HG03103 (cell line): ENCODE measurements around the gene SAMD14.
"Not testable (repeated sequence)": the region's sequence is repeated elsewhere in the genome, so short reads cannot be mapped to it uniquely, and the experiment has no call there.

Source experiments
- ATAC-seq: cut with Tn5 transposase; IDR thresholded peaks from one replicate; pipeline ENCODE4 v1.9.1; 2021; ENCODE audit warnings: low read depth; ENCODE audit not compliant: unreplicated experiment

The SAMD14 gene

DNA sequence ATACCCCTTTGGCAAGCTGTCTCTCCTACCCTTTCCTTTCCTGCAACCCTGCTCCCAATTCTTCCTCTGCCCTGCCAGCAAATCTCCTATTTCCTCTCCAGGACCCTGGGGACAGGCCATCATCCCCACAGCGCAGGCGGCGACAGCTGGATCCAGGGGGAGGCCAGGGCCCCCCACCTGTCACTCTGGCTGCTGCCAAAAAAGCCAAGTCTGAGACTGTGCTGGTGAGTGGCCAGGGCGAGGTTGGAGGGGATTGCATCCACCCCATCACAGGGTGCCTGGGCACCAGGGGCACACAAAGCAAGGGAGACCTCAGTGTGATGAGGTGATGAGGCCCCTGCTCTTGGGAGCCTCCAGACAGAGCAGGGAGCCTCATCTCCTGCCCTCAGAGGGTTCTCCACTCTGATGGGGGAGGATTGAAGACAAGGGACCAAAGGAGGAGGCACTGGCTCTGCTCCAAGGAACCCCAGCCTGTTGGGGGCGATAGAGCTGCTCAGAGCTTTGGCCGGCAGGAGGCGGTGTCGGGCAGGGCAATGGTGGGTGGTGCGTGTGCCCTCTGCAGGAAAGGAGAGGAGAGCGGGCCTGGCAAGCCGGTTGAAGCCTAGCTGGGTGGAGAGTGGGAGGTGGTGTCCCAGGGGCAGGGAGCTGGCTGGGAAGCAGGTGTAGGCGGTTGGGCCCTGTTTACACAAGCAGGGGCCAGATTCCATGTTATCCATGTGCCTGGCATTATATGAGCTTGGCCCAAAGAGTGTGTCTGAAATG is 50.4 kb downstream of the SAMD14 start:
- no peak for ATAC-seq

DNA sequence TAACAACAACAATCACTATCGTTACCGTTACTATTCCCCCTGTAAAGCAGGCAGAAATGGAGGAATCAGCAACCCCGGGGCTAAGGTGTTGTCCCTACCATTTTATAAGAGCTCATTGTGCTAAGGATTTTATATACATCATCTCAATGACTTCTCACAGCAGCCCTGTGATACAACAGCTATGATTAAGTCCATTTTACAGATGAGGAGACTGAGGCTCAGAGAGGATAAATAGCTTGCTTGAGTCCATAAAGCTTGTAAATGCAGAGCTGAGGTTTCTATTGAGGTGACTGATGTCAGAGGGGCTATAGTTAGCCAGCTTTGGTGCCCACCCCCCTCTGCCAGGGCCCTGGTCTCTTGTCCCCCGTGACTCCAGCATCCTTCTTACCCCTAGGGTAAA is 51.5 kb downstream of the SAMD14 start:
- ATAC-seq, result no peak

DNA sequence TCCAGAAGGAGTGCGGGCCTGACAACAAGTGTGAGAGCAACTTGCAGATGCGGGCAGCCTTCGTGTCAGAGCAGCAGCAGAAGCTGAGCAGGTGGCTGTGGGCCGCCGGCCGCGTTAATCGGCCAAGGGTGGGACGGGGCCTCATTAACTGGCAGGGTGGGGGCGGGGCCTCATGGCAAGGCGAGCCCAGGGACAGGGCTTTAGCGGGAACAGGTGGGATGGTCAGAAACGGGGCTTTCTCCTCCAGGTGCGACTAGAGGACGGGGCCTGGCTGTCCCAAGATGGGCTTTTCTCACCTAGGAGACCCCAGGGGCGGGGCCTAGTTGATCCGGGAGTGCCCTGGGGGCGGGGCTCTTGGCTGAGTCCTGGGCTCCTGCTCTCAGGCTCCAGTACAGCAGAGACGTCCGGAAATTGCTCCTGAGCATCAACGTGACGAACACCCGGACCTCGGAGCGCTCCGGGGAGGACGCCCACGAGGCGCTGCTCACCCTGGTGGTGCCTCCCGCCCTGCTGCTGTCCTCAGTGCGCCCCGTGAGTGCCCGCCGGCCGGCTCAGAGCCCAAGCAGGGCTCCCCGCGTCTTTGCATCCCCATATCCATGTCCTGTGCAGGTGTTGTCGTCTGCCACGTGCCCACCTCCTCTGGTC is 53.2 kb downstream of the SAMD14 start:
- no peak for ATAC-seq

DNA sequence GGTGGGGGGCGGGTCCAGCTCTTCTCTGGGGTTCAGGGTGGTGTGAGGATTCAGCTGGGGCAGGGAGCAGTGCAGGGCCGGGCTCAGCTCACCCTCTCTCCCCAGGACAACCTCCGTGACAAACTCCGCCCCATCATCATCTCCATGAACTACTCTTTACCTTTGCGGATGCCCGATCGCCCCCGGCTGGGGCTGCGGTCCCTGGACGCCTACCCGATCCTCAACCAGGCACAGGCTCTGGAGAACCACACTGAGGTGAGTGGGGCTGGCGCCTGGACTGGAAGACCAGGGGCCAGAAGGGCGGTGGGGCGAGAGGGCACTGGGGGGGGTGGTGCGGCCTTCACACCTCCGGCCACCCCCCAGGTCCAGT is 53.8 kb downstream of the SAMD14 start:
- ATAC-seq, result no peak

DNA sequence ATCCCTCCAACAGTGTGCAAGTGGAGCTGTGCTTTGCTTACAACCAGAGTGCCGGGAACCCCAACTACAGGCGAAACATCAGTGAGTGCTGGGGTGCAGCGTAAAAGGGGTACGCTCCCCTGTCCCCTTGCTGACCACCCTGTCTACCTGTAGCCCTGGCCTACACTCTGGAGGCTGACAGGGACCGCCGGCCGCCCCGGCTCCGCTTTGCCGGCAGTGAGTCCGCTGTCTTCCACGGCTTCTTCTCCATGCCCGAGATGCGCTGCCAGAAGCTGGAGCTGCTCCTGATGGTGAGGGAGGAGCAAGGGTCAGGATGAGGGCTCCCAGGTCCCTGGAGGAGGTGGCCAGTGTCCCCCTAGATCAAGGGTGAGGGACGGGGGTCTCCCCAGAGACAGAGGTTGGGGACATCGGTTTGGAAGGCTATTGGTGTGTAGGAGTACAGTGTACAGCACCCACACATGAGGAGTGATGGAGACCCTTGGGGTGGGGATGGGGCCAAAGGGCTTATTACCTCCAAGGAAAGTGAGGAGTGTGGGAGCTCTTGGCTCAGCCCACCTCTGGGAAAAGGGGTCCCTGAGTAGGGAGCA is 54.4 kb downstream of the SAMD14 start:
- no peak for ATAC-seq

DNA sequence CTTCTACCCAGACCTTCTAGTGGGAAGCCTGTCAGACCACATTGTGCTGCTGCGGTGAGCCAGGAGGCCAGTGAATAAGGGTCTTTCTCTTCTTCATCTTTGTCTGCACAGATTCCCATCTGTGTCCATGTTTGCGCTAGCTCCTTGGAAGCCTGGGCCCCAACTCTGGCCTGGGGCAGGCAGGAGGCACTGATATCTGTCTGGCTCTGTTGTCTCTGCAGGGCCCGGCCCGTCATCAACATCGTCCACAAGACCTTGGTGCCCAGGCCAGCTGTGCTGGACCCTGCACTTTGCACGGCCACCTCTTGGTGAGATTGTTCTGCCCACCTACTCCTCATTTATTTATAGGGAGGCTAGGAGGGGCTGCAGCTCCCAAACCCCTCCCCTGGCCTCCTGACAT is 55.7 kb downstream of the SAMD14 start:
- ATAC-seq, result no peak

DNA sequence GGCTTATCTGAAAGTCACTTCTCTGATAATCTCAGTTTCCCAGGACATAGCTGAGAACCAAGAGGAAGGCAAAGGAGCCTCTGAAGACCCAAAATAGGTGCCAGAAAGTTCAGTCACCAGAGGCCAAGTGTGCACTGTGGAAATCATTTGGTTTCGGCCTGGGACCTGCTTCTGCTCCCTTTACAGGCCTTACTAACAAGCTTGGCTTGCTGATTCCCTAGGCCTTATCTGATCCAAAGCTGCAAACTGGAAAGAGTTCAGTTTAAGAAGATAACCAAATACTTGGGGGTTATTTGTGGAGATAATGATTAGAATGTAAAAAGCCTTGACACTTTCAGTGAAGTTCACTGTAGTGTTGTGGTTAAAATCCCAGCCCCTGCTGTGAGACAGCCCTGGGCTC is 57.0 kb downstream of the SAMD14 start:
- ATAC-seq, result no peak

DNA sequence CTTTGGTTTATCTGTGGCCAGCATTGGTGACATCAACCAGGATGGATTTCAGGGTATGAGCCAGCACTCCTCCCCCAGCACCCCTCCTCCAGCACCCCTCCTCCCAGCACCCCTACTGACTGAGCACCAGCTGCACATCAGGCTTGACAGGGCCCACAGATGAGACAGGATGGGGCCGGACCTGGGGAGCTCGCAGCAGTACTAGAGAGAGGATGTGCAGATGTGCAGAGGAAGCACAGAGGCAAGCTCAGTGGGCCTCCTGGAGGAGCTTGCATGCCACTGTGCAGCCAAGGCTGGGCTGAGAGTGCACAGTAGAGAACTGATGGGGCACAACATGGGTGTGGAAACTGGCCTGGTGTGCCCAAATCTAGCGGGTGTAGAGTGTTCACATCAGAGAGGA is 57.8 kb downstream of the SAMD14 start:
- ATAC-seq, result no peak

DNA sequence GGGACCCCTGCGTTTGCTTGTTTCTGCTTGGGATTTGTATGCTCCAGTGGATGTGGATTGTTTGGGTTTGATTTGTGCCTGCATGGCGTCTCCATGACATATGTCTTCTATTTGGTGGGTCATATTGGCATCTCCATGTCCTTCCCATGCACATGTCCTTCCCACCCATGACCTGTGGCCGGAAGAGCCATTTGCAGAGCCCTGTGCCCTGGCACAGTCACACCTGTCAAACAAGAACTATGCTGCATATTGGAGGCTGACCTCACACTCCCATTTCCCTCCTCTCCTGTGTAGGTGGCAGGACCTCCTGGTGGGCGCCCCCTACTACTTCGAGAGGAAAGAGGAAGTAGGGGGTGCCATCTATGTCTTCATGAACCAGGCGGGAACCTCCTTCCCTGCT is 58.3 kb downstream of the SAMD14 start:
- no peak for ATAC-seq

DNA sequence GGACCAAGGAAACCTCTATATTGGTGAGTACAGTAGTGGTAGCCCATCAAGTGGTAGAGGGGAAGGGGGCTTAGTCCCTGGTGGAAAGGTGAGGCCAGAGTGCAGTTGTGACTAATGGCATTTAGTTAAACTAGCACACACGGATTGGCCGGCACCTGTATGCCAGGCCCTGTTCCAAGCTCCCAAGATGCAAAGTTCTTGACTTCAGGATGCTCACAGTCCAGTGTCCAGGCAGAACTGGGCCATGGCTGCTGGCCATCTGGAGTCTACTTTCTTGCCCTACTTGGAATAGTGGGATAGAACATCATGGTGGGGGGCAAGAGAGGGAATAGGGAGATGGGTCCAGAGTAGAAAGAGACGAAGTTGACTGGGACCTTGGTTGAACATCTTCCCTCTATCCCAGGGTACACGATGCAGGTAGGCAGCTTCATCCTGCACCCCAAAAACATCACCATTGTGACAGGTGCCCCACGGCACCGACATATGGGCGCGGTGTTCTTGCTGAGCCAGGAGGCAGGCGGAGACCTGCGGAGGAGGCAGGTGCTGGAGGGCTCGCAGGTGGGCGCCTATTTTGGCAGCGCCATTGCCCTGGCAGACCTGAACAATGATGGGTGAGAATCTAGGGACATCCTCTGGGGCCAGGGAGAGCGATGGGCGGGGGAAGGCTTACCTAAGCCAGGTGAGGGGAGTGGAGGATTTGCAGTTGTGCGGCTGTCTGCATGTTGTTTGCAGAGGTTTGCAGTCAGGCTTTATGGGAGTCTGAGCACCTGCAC is 58.9 kb downstream of the SAMD14 start:
- no peak for ATAC-seq

DNA sequence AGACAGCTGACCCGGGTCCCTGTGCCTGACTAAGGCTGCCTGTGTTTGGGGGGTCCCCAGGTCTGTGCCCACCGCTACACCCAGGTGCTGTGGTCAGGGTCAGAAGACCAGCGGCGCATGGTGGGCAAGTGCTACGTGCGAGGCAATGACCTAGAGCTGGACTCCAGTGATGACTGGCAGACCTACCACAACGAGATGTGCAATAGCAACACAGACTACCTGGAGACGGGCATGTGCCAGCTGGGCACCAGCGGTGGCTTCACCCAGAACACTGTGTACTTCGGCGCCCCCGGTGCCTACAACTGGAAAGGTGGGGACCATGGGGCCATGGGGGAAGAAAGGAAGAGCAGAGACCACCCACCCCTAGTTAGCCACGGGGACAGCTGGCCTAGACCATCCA is 62.0 kb downstream of the SAMD14 start:
- no peak for ATAC-seq

DNA sequence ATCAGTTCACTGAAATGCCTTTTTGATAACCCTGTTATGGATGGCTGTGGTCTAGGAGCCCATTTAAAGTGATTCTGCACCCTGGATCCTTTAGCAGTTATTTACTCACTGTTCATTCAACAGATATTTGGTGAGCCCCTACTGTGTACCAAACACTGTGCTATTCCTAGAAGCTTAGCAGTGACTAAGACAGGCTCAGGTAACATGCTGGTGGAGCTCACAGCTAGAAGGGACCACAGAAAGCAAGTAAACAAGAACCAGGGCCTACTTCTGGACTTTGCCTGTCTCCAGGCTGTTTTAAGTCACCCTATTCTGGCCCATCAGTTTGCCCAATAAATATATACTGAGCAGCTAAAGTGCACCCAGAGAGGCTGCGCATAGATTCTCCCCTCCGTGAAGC is 63.0 kb downstream of the SAMD14 start:
- no peak for ATAC-seq

DNA sequence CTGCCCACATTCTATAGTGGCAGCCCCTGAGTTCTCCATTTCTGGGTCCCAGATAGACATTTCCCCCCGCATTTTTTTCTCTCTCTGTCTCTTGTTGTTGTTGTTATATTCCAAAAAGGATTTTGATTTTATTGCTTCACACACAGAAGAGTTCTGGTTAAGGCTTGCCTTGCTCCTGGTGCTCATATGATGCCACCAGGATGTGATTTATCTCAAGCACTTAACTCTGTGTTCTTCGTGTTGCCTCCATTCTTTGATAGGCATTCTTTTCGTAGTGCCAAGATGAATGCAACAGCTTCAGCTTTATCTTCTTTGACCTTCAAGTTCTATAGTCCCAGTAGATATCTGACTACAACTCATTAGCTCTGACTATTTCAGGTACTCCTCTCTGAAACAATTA is 64.9 kb downstream of the SAMD14 start:
- no peak for ATAC-seq

DNA sequence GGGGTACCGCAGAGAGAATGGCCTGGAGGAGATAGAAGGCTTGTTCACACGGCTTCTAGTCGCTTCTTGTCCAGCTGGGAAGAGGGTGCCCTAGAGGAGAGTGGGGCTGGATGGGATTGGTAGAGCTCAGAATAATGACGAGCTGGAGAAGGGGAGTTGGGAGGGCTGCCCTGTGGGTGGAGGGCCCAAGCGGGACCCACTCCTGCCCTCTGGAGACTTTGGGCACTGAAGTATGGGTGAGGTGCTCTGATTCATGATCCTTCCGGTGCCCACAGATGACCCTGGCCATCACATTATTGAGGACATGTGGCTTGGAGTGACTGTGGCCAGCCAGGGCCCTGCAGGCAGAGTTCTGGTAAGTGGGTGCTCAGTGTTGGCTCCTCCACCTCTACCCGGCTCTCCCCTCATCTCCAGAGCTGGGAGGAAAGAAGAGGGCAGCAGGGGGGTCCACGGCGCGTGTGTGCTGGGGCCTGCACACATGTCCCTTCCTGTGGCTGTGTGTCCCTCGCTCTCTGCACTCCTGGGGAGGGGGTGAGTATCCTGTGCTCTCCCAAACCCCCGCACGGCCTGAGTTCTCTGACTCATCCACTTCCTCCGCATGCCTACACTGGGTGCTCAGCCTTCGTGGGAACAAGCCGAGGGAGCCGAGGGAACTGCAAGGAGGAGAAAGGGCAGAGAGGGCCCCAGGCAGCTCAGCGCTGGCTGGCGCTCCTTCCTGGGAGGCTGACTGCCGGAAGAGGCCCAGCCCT is 65.5 kb downstream of the SAMD14 start:
- ATAC-seq, result no peak

DNA sequence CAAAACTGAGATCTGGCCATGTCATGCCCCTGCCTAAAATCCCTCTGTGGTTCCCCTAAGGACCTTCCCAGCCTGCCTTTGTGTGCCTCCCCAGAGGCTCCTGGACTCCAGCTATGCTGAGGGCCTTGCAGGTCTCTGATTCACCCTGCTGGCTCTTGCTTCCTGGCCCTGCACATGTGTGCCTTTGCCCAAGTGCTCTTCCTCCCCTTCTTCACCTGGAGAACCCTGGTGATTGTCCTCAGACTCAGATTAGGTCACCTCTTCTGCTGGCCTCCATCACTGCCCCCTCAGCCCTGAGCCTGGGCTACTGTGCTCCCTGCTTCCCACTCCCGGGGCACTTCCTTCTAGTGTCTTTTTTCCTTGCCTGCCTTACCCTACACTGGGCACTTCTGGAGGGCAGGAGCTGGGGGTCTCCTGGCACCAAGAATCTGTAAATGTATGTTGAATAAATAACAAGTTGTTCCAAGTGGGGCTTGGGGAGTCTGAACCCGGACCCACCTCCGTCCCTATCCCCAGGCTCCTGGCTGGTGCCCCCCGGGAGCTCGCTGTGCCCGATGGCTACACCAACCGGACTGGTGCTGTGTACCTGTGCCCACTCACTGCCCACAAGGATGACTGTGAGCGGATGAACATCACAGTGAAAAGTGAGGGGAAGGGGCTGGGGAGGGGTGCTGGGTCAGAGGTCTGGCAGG is 66.3 kb downstream of the SAMD14 start:
- ATAC-seq, result no peak

DNA sequence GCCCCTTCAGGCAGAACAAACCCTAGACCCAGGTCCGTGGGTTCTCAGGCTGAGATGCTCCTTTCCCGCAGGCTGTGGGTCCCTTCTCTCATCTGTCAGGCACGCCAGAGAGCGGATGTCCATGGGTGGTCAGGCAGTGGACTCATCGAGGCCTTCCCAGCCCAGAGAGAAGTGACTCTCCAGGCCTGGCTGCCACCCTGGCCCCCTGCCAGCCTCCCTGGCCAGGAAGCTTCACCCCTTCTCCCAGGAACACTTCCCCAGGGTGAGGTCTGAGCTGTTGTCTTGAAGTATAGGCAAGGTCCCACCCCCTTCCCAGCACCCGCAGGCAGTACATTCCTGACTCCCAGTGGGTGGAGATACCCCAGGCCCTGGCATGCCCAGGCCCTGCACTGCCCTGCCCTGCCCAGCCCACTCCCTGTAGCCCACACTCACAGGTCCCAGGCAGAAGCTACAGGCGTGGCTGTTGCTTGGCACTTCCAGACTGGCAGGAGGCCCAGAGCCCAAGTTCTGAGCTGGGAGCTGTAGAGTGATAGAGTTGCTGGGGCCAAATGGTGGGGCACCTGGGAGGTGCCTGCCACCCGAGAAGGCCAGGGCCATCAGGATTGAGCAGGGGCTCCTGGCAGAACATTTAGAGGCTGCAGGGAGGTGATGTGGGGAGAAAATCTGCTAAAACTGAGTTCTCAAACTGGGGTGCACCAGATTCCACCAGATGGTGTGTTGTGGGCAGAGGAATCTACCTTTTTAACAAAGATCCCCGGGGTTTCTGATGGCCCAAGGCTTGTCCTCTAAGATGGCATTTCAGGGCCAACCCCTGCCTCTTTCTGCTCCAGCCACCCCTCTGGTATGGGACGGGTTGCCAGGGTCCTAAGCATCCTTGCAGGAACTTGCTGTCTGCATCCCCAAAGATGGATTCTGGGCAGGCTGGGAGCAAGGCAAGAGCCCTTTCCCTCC is 67.4 kb downstream of the SAMD14 start:
- no peak for ATAC-seq

DNA sequence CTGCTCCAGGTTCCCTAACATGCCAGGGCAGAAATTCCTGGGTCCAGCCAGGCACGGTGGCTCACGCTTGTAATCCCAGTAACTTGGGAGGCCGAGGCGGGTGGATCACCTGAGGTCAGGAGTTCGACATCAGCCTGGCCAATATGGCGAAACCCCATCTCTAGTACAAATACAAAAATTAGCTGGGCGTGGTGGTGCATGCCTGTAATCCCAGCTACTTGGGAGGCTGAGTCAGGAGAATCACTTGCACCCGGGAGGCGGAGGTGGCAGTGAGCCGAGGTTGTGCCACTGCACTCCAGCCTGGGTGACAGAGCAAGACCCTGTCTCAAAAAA is 68.3 kb downstream of the SAMD14 start:
- not testable (repeated sequence) for ATAC-seq

DNA sequence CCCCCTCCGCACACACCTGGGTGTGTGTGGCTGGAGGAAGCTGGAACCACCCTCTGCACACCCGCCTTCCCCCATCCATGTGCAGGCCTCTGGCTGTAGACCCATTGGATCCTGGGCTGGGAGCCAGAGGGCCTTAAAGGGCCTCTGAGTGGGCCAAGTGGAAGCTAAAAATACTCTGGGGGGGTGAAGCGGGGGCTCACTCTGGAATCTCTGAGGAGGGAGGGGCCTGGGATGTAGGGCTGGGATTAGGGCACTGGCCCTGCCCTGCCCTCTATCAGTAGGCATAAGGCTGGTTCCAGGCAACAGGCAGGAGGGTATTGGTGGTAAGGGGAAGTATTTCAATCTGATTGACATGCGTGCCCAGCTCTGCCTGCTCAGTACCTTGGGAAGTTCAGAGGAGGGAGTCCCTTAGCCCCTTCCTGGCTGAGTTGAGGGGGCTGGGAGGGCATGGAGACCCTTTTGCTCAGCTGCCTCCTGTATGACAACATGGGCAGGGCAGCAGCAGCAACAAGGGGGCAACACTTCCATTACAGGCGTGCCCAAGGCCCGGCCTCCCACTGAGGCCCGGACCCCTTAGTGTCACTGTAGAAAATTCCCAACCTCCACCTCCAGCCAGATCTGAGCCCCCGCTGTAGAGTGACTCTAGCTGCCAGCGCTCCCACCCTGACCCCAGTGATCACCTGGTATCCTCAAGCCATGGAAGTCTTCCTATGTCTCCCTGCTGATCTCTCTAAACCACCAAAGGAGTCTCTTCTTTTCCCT is 68.8 kb downstream of the SAMD14 start:
- ATAC-seq, result no peak
